NCI-H2107 (cell line): Measurements from ENCODE around the gene EHF.

Source experiments
- DNase-seq: peaks from one replicate; lab custom pipeline; 2025; lab: John Stamatoyannopoulos, UW

Gene EHF

GRCh38 chr11:34602245-34602644, 18.6 kb upstream of the EHF start:
- no peak for DNase-seq

- no peak for DNase-seq
Observed at GRCh38 chr11:34603129-34604001, 17.5 kb upstream of the EHF start.

GRCh38 chr11:34604145-34604544, 16.7 kb upstream of the EHF start:
- no peak for DNase-seq

- DNase-seq: no peak
Observed at GRCh38 chr11:34604911-34605310, 16.0 kb upstream of the EHF start.

GRCh38 chr11:34605481-34606325, 15.2 kb upstream of the EHF start:
- no peak for DNase-seq

- no peak for DNase-seq
Observed at GRCh38 chr11:34606326-34607120, 14.4 kb upstream of the EHF start.

- DNase-seq: no peak
Observed at GRCh38 chr11:34609187-34609751, 11.6 kb upstream of the EHF start.

- no peak for DNase-seq
Observed at GRCh38 chr11:34609850-34610249, 11.0 kb upstream of the EHF start.

GRCh38 chr11:34610324-34611041, 10.4 kb upstream of the EHF start:
- no peak for DNase-seq

GRCh38 chr11:34613015-34613414, 7.9 kb upstream of the EHF start:
- DNase-seq: no peak

GRCh38 chr11:34613552-34614056, 7.3 kb upstream of the EHF start:
- DNase-seq: no peak

- DNase-seq: no peak
Observed at GRCh38 chr11:34614344-34615104, 6.4 kb upstream of the EHF start.

- DNase-seq: no peak
Observed at GRCh38 chr11:34616086-34616485, 4.8 kb upstream of the EHF start.

- no peak for DNase-seq
Observed at GRCh38 chr11:34616830-34617504, 3.9 kb upstream of the EHF start.

- no peak for DNase-seq
Observed at GRCh38 chr11:34618406-34618805, 2.5 kb upstream of the EHF start.

- DNase-seq: no peak
Observed at GRCh38 chr11:34619062-34619516, 1.8 kb upstream of the EHF start.

GRCh38 chr11:34620202-34620601, 691 bp upstream of the EHF start:
- DNase-seq: no peak

- DNase-seq: no peak
Observed at GRCh38 chr11:34621876-34622275, 983 bp downstream of the EHF start.

GRCh38 chr11:34623463-34623862, 2.6 kb downstream of the EHF start:
- no peak for DNase-seq

- no peak for DNase-seq
Observed at GRCh38 chr11:34624069-34624468, 3.2 kb downstream of the EHF start.
